H9 (cell line): ENCODE results near the gene RHEX. TPM values are rescaled to one million over a fixed set of nuclear protein-coding genes. Genes with fewer than 3 reads are reported as not detected.

Experiments used
- DNase-seq: peaks from one replicate; pipeline ENCODE4 v3.0.0-alpha.2; 2017
- H2AFZ ChIP-seq: one replicate; pipeline ENCODE4 v1.6.1; 2013; ENCODE audit warnings: mild to moderate bottlenecking, low read length, control low read depth, moderate library complexity
- H2AK5ac ChIP-seq: 2 replicates; pipeline ENCODE4 v1.6.1; 2013; ENCODE audit warnings: low read length, control low read depth, mixed read lengths; ENCODE audit not compliant: insufficient read length
- H2BK120ac ChIP-seq: one replicate; pipeline ENCODE4 v1.6.1; 2013; ENCODE audit warnings: low read depth, mild to moderate bottlenecking, low read length, control low read depth, inconsistent platforms; ENCODE audit not compliant: poor library complexity, severe bottlenecking
- H2BK12ac ChIP-seq: 2 replicates; pipeline ENCODE4 v1.6.1; 2013; ENCODE audit warnings: low read length, control low read depth, mixed read lengths, low read depth; ENCODE audit not compliant: insufficient read length
- H2BK15ac ChIP-seq: 2 replicates; pipeline ENCODE4 v1.6.1; 2013; ENCODE audit warnings: low read depth, low read length, control low read depth
- H2BK20ac ChIP-seq: one replicate; pipeline ENCODE4 v1.6.1; 2013; ENCODE audit warnings: low read depth, mild to moderate bottlenecking, low read length, control low read depth, inconsistent platforms; ENCODE audit not compliant: poor library complexity, severe bottlenecking
- H2BK5ac ChIP-seq: 2 replicates; pipeline ENCODE4 v1.6.1; 2013; ENCODE audit warnings: low read length, control low read depth, mixed read lengths; ENCODE audit not compliant: insufficient read length
- H3K14ac ChIP-seq: 2 replicates; pipeline ENCODE4 v1.6.1; 2013; ENCODE audit warnings: low read length, control low read depth; ENCODE audit not compliant: insufficient read depth
- H3K18ac ChIP-seq: 2 replicates; pipeline ENCODE4 v1.6.1; 2013; ENCODE audit warnings: low read depth, mild to moderate bottlenecking, mixed read lengths, low read length, control low read depth; ENCODE audit not compliant: insufficient read length
- H3K23ac ChIP-seq: 2 replicates; pipeline ENCODE4 v1.6.1; 2013; ENCODE audit warnings: low read length, control low read depth, mixed read lengths, low read depth; ENCODE audit not compliant: insufficient read length
- H3K23me2 ChIP-seq: 2 replicates; pipeline ENCODE4 v1.6.1; 2013; ENCODE audit warnings: low read depth, mild to moderate bottlenecking, mixed read lengths, low read length, control low read depth; ENCODE audit not compliant: insufficient read length, poor library complexity, severe bottlenecking
- H3K27ac ChIP-seq: 2 replicates; pipeline ENCODE4 v1.5.1; 2013; ENCODE audit warnings: low read length, control low read depth, mixed read lengths, low read depth; ENCODE audit not compliant: insufficient read length
- H3K27me3 ChIP-seq: 2 replicates; pipeline ENCODE4 v1.6.1; 2013; ENCODE audit warnings: low read length, control low read depth, inconsistent platforms; ENCODE audit not compliant: insufficient read depth
- H3K4ac ChIP-seq: 2 replicates; pipeline ENCODE4 v1.6.1; 2013; ENCODE audit warnings: low read depth, mild to moderate bottlenecking, control low read depth, inconsistent platforms, low read length, moderate library complexity
- H3K4me1 ChIP-seq: 2 replicates; pipeline ENCODE4 v1.6.1; 2013; ENCODE audit warnings: low read length, control low read depth, inconsistent platforms; ENCODE audit not compliant: insufficient read depth
- H3K4me2 ChIP-seq: 2 replicates; pipeline ENCODE4 v1.6.1; 2013; ENCODE audit warnings: low read length, control low read depth, mixed read lengths; ENCODE audit not compliant: insufficient read length, insufficient read depth
- H3K56ac ChIP-seq: 2 replicates; pipeline ENCODE4 v1.6.1; 2013; ENCODE audit warnings: low read depth, mild to moderate bottlenecking, mixed read lengths, low read length, control low read depth; ENCODE audit not compliant: insufficient read length
- H3K79me1 ChIP-seq: 2 replicates; pipeline ENCODE4 v1.6.1; 2013; ENCODE audit warnings: low read depth, mild to moderate bottlenecking, moderate library complexity, low read length, control low read depth, inconsistent platforms; ENCODE audit not compliant: insufficient read depth, poor library complexity, severe bottlenecking
- H3K79me2 ChIP-seq: 2 replicates; pipeline ENCODE4 v1.6.1; 2013; ENCODE audit warnings: low read length, control low read depth, inconsistent platforms; ENCODE audit not compliant: insufficient read depth
- H3K9ac ChIP-seq: 2 replicates; pipeline ENCODE4 v1.6.1; 2013; ENCODE audit warnings: low read length, control low read depth, mixed read lengths; ENCODE audit not compliant: insufficient read length; ENCODE audit errors: extremely low read depth
- H3K9me3 ChIP-seq: one replicate; pipeline ENCODE4 v1.6.1; 2013; ENCODE audit warnings: low read depth, low read length, inconsistent platforms; ENCODE audit not compliant: control insufficient read depth
- H3T11ph ChIP-seq: one replicate; pipeline ENCODE4 v1.6.1; 2013; ENCODE audit warnings: mild to moderate bottlenecking, low read length, control low read depth, inconsistent platforms
- H4K20me1 ChIP-seq: one replicate; pipeline ENCODE4 v1.6.1; 2013; ENCODE audit not compliant: control insufficient read depth, insufficient read length, insufficient read depth
- H4K5ac ChIP-seq: 2 replicates; pipeline ENCODE4 v1.6.1; 2013; ENCODE audit warnings: low read depth, mild to moderate bottlenecking, mixed read lengths, low read length, control low read depth; ENCODE audit not compliant: insufficient read length
- H4K8ac ChIP-seq: replicated peaks from 2 replicates; pipeline ENCODE4 v1.6.1; 2013; ENCODE audit warnings: low read length, control low read depth, mixed read lengths, low read depth; ENCODE audit not compliant: insufficient read length
- H4K91ac ChIP-seq: 2 replicates; pipeline ENCODE4 v1.6.1; 2013; ENCODE audit warnings: low read depth, mild to moderate bottlenecking, moderate library complexity, mixed read lengths, low read length, control low read depth; ENCODE audit not compliant: insufficient read length
- H3K27ac Mint-ChIP-seq, 3 experiments: 2 replicates in 2 of 3; 3 replicates in 1 of 3; pipeline ENCODE4 v1.8.0; 2020 to 2021; ENCODE audit warnings: mixed read lengths in 3 of 3, mild to moderate bottlenecking in 1 of 3, moderate library complexity in 1 of 3
- H3K27me3 Mint-ChIP-seq: 2 replicates; pipeline ENCODE4 v1.8.0; 2021; ENCODE audit warnings: low read depth, mild to moderate bottlenecking, moderate library complexity, mixed read lengths
- H3K36me3 Mint-ChIP-seq, 3 experiments: 2 replicates in 2 of 3; 3 replicates in 1 of 3; pipeline ENCODE4 v1.8.0; 2020 to 2021; ENCODE audit warnings: low read depth in 3 of 3, mixed read lengths in 3 of 3; ENCODE audit not compliant: insufficient read depth in 1 of 3
- H3K4me1 Mint-ChIP-seq, 2 experiments: 2 replicates each; pipeline ENCODE4 v1.8.0; 2020; ENCODE audit warnings: mixed read lengths in 2 of 2
- H3K4me3 Mint-ChIP-seq, 2 experiments: 2 replicates in 1 of 2; 3 replicates in 1 of 2; pipeline ENCODE4 v1.8.0; 2020 to 2021; ENCODE audit warnings: mild to moderate bottlenecking in 2 of 2, mixed read lengths in 2 of 2, moderate library complexity in 1 of 2
- H3K9me3 Mint-ChIP-seq, 2 experiments: 2 replicates in 1 of 2; 3 replicates in 1 of 2; pipeline ENCODE4 v1.8.0; 2020; ENCODE audit warnings: mild to moderate bottlenecking in 2 of 2, mixed read lengths in 2 of 2, moderate library complexity in 1 of 2
- WGBS: extraction: QIAGEN DNeasy Blood & Tissue Kit; methylation state at CpG from one replicate; pipeline ENCODE4 v1.1.7; 2013; ENCODE audit warnings: missing lambda C conversion rate, low lambda C conversion rate, mixed read lengths; ENCODE audit not compliant: insufficient read length; ENCODE audit errors: extremely low coverage; 5-methylcytosine and 5-hydroxymethylcytosine counted together
- total RNA-seq: library from RNA; stranded (reverse); gene quantifications from 2 replicates; pipeline ENCODE4 v1.2.1, GENCODE V29; 2021
- TF ChIP-seq, protein P1 (sequence below): fragments of 200-600 bp; sonication (generic); conservative IDR thresholded peaks from 3 replicates; pipeline ENCODE4 v1.8.0; 2021; ENCODE audit warnings: antibody characterized with exemption, mild to moderate bottlenecking

The RHEX gene
- total RNA-seq, 1 experiment from 2014 or later, result not detected

DNA sequence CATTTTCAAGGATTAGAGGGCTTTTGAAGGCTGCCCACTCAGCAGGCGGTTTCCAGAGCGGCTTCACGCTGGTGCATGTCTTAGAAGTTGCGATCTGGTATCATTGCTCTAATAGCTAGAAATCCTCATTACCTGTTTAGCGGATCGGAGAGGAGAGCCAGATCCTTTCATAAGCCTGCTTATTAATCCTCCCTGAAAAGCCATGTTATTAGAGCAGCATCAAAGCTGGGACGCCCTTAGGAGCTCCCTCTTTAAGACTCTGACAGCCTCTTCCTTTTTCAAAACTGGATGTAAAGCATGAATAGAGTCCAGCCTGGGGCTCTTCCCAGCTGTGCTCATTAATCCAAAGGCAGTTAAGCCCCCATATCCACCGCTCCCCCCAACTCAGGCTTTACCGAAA, 15.4 kb upstream of the RHEX start:
- Histone ChIP-seq H3K27ac (no peak overlapping the region), H2AFZ (no peak overlapping the region)
- peaks cover 14 to 27% of the 10 kb centered on the region in 2 experiments for H3K4me1 Mint-ChIP-seq

More for the DNA sequence above, 15.4 kb upstream of the RHEX start:
- Histone ChIP-seq H3T11ph (no peak overlapping the region), H2AK5ac (no peak overlapping the region), H3K18ac (no peak overlapping the region), H3K27me3 (no peaks in the 10 kb centered on the region), H3K79me1 (no peaks in the 10 kb centered on the region), H3K79me2 (no peaks in the 10 kb centered on the region), H3K23me2 (no peaks in the 10 kb centered on the region), H3K4me2 (no peak overlapping the region), H4K20me1 (no peaks in the 10 kb centered on the region), H3K14ac (no peak overlapping the region), H3K9me3 (no peaks in the 10 kb centered on the region), H4K5ac (no peak overlapping the region), H3K23ac (no peak overlapping the region), H3K56ac (no peak overlapping the region), H2BK5ac (no peak overlapping the region), H4K8ac (no peak overlapping the region), H3K4me1 (peaks cover 3% of the 10 kb centered on the region; the same call in 1 of the 2 replicates), H2BK12ac (no peak overlapping the region), H3K9ac (no peak overlapping the region), H4K91ac (no peak overlapping the region), H2BK15ac (no peak overlapping the region), H2BK120ac (no peak overlapping the region), H2BK20ac (no peak overlapping the region), H3K4ac (no peak overlapping the region)
- no peak overlapping the region for H3K4me3 Mint-ChIP-seq
- H3K9me3 Mint-ChIP-seq, result no peaks in the 10 kb centered on the region; a peak in 2 of 5 replicates
- no peaks in the 10 kb centered on the region; the same call in none of the 2 replicates for H3K27me3 Mint-ChIP-seq
- no peaks in the 10 kb centered on the region for H3K36me3 Mint-ChIP-seq
- no peak for DNase-seq
- WGBS, result no CpG with 5 or more reads among the region's 9 CpGs
- no peak overlapping the region; a peak in 1 of 7 replicates for H3K27ac Mint-ChIP-seq
- TF ChIP-seq, protein P1, sequence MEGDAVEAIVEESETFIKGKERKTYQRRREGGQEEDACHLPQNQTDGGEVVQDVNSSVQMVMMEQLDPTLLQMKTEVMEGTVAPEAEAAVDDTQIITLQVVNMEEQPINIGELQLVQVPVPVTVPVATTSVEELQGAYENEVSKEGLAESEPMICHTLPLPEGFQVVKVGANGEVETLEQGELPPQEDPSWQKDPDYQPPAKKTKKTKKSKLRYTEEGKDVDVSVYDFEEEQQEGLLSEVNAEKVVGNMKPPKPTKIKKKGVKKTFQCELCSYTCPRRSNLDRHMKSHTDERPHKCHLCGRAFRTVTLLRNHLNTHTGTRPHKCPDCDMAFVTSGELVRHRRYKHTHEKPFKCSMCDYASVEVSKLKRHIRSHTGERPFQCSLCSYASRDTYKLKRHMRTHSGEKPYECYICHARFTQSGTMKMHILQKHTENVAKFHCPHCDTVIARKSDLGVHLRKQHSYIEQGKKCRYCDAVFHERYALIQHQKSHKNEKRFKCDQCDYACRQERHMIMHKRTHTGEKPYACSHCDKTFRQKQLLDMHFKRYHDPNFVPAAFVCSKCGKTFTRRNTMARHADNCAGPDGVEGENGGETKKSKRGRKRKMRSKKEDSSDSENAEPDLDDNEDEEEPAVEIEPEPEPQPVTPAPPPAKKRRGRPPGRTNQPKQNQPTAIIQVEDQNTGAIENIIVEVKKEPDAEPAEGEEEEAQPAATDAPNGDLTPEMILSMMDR, result no peak
